Breast epithelium (tissue), 3 donors: ENCODE results near the gene JDP2.

Experiments
- CTCF ChIP-seq, 3 donors: fragments of 450-650 bp; IDR thresholded peaks; one replicate each; pipeline ENCODE4 v1.5.1; 2016 to 2017; ENCODE audit warnings: antibody characterized with exemption in 3 of 3, mild to moderate bottlenecking in 3 of 3, moderate library complexity in 3 of 3
- POLR2A ChIP-seq: fragments of 450-650 bp; IDR thresholded peaks from one replicate; pipeline ENCODE4 v1.6.1; 2016; ENCODE audit warnings: antibody characterized with exemption, mild to moderate bottlenecking, moderate library complexity
- POLR2AphosphoS5 ChIP-seq, 3 donors: sonication (generic); formaldehyde crosslinking; IDR thresholded peaks; one replicate each; pipeline ENCODE4 v1.6.1; 2017; ENCODE audit warnings: antibody characterized with exemption in 3 of 3

GRCh38 chr14:75510547-75510946 lies 82.7 kb downstream of the JDP2 start:
- no peak for TF ChIP-seq POLR2A
- TF ChIP-seq CTCF (IDR thresholded peaks at IDR 0.05) = no peak
- no peak for TF ChIP-seq POLR2AphosphoS5 (IDR thresholded peaks at IDR 0.05)
